Measurements from ENCODE around the gene RPS2.
A peak's percentile ranks its signal among the peaks of the same experiment; 100 is the strongest.
"Not testable (repeated sequence)": the region's sequence is repeated elsewhere in the genome, so short reads cannot be mapped to it uniquely, and the experiment has no call there.

The RPS2 gene

DNA sequence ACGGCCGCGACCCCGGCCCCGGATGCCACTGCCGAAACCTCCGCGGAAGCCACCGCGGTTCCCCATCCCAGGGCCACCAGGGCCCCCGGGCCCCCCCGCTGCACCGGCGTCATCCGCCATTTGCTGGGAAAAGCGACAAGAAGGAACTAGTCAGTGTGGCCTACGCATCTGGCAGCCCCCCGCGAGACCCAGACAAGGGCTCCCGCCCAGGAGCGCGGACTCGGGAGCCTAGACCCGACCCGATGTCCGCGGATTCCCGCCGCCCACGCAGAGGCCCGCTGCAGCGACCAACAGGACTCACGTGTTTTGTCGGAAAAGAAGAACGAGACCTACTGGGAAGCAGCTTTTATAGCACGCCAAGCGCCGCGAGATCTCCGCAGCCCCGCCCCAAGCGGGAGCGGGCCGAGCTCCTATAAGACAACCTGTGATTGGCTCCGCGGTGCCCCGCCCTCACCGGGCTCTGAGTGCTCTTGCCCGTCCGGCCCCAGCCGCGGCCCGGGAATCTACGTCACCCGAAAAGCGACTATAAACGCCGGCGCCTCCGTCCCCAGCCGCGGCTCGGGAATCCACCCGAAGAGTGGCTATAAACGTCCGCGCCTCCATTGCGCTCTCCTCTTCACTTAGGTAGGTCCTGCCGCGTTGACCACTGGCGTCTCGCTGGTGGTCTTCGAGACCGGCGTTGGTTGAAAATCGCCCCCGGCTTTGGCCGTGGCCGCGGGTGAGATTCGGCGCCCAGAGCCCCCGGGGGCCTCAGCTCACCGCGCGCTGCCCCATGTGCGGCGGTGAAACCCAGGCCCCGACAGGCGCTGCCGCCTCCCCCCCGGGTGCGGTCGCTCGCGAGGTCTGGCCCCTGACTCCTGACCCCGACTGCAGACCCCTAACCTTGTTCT is at the start of gene RPS2:
RPS2 (minus strand) TSS at position 321 of the 890 bp plus-strand sequence; CDS start at position 120, 201 bp downstream.
- peak; percentile 75 for ATAC-seq

DNA sequence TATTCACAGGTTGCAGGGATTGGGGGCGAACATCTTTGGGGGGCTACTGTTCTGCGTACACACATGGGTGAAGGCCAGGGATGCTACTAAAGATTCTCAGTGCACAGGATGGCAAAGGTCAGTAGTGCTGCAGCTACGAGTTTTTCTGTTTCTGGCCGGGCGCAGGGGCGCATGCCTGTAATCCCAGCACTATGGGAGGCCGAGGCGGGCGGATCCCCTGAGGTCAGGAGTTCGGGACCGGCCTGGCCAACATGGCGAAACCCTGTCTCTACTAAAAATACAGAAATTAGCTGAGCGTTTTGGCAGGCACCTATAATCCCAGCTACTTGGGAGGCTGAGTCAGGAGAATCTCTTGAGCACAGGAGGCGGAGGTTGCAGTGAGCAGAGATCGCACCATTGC is 48.9 kb upstream of the RPS2 start:
- no peak for ATAC-seq
- TF ChIP-seq, protein P1, sequence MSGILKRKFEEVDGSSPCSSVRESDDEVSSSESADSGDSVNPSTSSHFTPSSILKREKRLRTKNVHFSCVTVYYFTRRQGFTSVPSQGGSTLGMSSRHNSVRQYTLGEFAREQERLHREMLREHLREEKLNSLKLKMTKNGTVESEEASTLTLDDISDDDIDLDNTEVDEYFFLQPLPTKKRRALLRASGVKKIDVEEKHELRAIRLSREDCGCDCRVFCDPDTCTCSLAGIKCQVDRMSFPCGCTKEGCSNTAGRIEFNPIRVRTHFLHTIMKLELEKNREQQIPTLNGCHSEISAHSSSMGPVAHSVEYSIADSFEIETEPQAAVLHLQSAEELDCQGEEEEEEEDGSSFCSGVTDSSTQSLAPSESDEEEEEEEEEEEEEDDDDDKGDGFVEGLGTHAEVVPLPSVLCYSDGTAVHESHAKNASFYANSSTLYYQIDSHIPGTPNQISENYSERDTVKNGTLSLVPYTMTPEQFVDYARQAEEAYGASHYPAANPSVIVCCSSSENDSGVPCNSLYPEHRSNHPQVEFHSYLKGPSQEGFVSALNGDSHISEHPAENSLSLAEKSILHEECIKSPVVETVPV (CRISPR knock-in tag; IDR thresholded peaks at IDR 0.05), result no peak
- TF ChIP-seq ZNF70 (CRISPR knock-in tag; IDR thresholded peaks at IDR 0.05), result no peak
- TF ChIP-seq, protein P2, sequence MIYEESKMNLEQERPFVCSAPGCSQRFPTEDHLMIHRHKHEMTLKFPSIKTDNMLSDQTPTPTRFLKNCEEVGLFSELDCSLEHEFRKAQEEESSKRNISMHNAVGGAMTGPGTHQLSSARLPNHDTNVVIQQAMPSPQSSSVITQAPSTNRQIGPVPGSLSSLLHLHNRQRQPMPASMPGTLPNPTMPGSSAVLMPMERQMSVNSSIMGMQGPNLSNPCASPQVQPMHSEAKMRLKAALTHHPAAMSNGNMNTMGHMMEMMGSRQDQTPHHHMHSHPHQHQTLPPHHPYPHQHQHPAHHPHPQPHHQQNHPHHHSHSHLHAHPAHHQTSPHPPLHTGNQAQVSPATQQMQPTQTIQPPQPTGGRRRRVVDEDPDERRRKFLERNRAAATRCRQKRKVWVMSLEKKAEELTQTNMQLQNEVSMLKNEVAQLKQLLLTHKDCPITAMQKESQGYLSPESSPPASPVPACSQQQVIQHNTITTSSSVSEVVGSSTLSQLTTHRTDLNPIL (CRISPR knock-in tag; IDR thresholded peaks at IDR 0.05; ENCODE audit: low read depth), result no peak
- TF ChIP-seq ESRRG (CRISPR knock-in tag; IDR thresholded peaks at IDR 0.05), result no peak
- no peak for TF ChIP-seq ZC3H10 (CRISPR knock-in tag; IDR thresholded peaks at IDR 0.05)
- TF ChIP-seq ZNF565 (CRISPR knock-in tag; conservative IDR thresholded peaks at IDR 0.05; ENCODE audit: low read depth), result no peak
- no peak for TF ChIP-seq SNAI2 (CRISPR knock-in tag; IDR thresholded peaks at IDR 0.05)
- TF ChIP-seq, protein P3, sequence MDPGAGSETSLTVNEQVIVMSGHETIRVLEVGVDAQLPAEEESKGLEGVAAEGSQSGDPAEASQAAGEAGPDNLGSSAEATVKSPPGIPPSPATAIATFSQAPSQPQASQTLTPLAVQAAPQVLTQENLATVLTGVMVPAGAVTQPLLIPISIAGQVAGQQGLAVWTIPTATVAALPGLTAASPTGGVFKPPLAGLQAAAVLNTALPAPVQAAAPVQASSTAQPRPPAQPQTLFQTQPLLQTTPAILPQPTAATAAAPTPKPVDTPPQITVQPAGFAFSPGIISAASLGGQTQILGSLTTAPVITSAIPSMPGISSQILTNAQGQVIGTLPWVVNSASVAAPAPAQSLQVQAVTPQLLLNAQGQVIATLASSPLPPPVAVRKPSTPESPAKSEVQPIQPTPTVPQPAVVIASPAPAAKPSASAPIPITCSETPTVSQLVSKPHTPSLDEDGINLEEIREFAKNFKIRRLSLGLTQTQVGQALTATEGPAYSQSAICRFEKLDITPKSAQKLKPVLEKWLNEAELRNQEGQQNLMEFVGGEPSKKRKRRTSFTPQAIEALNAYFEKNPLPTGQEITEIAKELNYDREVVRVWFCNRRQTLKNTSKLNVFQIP (CRISPR knock-in tag; IDR thresholded peaks at IDR 0.05; ENCODE audit: borderline replicate concordance, low read depth), result no peak
- TF ChIP-seq ARNTL (CRISPR knock-in tag; IDR thresholded peaks at IDR 0.05; ENCODE audit: borderline replicate concordance, low read depth), result no peak

More for the DNA sequence above, at the start of gene RPS2:
- TF ChIP-seq ZNF70 (CRISPR knock-in tag; IDR thresholded peaks at IDR 0.05) (no peak), ZFP3 (CRISPR knock-in tag; IDR thresholded peaks at IDR 0.05) (0 out of 2 replicates have a peak, but pooled peaks have one; percentile 6), ZFP30 (CRISPR knock-in tag; IDR thresholded peaks at IDR 0.05) (no peak), ZNF565 (CRISPR knock-in tag; conservative IDR thresholded peaks at IDR 0.05; ENCODE audit: low read depth) (0 out of 2 replicates have a peak, but pooled peaks have one; percentile 17)
- TF ChIP-seq, protein P3 (CRISPR knock-in tag; IDR thresholded peaks at IDR 0.05; ENCODE audit: borderline replicate concordance, low read depth), result peak; percentile 87; the same call in 1 of the 2 replicates

DNA sequence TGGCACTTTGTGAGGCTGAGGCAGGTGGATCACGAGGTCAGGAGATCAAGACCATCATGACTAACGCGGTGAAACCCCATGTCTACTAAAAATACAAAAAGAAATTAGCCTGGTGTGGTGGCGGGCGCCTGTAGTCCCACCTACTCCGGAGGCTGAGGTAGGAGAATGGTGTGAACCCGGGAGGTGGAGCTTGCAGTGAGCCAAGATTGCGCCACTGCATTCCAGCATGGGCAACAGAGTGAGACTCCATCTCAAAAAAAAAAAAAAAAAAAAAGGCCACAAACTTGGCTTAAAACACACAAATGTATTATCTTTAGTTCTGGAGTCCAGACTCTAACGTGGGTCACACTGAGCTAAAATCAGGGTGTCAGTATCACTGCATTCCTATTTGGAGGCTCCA is 47.1 kb upstream of the RPS2 start:
- ATAC-seq, result not testable (repeated sequence)

DNA sequence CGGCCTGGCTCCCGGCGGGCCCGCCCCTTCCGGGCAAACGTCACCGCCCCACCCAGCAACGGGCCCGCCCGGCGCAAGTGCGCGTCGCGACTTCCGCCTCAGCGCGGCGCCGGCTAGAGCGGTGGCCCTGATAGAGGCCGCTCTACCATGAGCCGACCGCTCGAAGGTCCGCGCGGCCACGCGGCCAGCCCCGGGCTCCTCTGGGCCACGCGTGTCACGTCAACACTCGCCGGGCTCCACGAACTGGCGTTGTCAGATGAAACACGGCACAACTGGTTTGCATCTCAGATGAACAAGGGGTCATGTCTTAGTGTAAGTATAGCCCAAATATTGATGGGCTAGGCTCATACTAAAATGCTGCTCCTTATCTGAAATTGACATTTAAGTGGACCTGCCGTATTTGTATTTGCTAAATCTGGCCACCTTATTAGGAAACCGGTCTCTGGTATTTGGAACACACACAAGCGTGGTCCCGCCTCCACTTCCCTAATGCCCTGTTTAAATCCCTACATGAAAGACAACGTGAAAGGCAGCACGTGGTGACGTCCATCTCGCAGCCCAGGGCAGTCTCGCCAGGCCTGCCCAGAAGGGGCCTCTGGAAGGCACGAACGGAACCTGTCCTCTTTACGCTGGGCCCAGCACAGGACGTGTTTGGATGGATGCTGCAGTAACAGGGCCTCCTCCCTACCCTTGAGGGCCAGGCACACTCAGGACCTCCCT is 45.3 kb upstream of the RPS2 start, which contains the start of gene ZNF598:
ZNF598 (minus strand) TSS at position 31 of the 720 bp plus-strand sequence.
- ATAC-seq, result peak; percentile 93
- no peak for TF ChIP-seq ZC3H10 (CRISPR knock-in tag; IDR thresholded peaks at IDR 0.05)
- TF ChIP-seq, protein P4, sequence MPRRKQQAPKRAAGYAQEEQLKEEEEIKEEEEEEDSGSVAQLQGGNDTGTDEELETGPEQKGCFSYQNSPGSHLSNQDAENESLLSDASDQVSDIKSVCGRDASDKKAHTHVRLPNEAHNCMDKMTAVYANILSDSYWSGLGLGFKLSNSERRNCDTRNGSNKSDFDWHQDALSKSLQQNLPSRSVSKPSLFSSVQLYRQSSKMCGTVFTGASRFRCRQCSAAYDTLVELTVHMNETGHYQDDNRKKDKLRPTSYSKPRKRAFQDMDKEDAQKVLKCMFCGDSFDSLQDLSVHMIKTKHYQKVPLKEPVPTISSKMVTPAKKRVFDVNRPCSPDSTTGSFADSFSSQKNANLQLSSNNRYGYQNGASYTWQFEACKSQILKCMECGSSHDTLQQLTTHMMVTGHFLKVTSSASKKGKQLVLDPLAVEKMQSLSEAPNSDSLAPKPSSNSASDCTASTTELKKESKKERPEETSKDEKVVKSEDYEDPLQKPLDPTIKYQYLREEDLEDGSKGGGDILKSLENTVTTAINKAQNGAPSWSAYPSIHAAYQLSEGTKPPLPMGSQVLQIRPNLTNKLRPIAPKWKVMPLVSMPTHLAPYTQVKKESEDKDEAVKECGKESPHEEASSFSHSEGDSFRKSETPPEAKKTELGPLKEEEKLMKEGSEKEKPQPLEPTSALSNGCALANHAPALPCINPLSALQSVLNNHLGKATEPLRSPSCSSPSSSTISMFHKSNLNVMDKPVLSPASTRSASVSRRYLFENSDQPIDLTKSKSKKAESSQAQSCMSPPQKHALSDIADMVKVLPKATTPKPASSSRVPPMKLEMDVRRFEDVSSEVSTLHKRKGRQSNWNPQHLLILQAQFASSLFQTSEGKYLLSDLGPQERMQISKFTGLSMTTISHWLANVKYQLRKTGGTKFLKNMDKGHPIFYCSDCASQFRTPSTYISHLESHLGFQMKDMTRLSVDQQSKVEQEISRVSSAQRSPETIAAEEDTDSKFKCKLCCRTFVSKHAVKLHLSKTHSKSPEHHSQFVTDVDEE (CRISPR knock-in tag; IDR thresholded peaks at IDR 0.05), result peak; percentile 71
- no peak for TF ChIP-seq RARB (CRISPR knock-in tag; IDR thresholded peaks at IDR 0.05)
- TF ChIP-seq, protein P2 (CRISPR knock-in tag; IDR thresholded peaks at IDR 0.05; ENCODE audit: low read depth), result no peak
- no peak for TF ChIP-seq ZNF8 (CRISPR knock-in tag; IDR thresholded peaks at IDR 0.05)
- peak; percentile 33; the same call in 1 of the 2 replicates for TF ChIP-seq ZFP3 (CRISPR knock-in tag; IDR thresholded peaks at IDR 0.05)
- no peak for TF ChIP-seq ZNF565 (CRISPR knock-in tag; conservative IDR thresholded peaks at IDR 0.05; ENCODE audit: low read depth)
- TF ChIP-seq PPARA (CRISPR knock-in tag; IDR thresholded peaks at IDR 0.05; ENCODE audit: borderline replicate concordance), result no peak
- TF ChIP-seq SNAI2 (CRISPR knock-in tag; IDR thresholded peaks at IDR 0.05), result peak; percentile 57; the same call in 1 of the 2 replicates
- peak; percentile 75; the same call in 1 of the 2 replicates for TF ChIP-seq CSDC2 (CRISPR knock-in tag; IDR thresholded peaks at IDR 0.05)

Measured in SK-N-SH treated with all-trans-retinoic acid at 6 μM for 48 hours (cell line).